NAMALWA (cell line): ENCODE results near the gene FABP1.

Experiments
- DNase-seq: peaks from one replicate; pipeline ENCODE4 v3.0.0-alpha.2; 2015; ENCODE audit warnings: low spot score

FABP1 gene

DNA sequence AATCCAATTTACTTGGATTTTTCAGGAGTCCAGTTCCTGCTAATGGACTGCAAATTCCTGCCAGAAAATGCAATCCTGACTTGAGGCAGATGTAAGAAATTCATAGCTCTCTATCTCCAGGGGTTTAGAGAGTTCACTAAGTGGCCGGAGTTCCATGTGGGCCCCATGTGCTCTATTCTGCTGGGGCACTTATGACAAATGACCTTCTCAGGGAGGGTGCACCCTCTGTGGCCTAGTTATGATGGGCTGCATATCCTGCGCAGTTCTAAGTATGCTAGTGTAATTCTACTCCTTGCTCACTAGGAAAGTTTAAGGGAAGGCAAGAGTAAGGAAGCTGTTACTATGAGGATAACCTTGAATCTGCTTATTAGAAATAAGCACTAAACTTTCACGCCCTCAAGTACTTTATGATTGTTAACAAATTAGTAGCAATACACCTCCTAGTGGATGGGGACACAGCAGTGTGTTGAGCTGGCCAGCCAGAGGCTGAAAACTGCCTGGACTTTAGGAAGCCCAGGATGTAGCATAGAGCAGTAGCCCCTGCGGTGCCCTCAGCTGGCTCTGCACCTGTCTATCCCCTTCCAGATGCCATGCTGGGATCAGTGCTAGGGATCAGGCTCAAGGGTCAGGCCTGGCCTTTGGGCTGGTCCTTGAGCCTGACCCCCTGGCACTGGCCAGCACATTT, 45.8 kb downstream of the FABP1 start:
- DNase-seq, result no peak

DNA sequence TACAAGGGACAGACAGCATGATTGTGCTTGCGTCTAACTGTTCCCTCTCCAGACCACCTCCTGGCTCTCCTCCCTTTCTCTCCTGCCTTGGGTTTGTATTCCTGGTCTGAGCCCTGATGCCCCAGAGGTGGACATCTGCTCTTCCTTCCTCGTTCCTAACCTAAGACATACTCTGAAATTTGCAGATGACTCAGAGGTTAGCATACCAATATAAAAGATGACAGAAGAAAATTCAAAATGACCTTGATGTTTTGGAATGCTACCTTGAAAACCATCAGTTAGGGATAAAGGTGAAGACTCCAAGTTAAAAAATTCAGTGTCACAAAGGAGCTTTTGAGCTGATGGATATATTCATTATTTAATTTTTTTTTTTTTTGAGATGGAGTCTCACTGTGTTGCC, 47.3 kb downstream of the FABP1 start:
- DNase-seq, result no peak

DNA sequence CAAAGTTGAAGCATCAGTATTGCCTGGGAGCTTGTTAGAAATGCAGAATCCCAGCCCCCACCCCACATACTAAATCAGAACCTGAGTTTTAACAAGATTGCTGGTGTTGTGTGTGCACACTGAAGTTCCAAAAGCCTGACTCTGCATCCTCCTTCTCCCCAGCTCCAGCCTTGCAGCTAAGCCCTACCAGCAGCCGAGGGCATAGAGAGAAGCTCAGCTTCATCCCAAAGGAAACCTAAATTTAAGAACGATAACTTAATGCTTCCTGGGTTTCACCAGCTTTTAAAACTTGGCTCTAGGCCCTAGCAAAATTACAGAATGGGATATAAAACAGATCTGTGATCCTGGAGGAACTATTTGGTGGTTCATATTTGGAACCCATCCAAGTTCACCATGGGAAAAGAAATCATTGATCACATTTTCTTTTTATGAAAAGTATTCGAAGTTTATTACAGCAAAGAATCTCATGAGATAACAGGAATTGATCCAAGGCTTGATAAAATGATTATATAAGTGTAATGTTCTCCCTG, 49.2 kb downstream of the FABP1 start:
- no peak for DNase-seq

DNA sequence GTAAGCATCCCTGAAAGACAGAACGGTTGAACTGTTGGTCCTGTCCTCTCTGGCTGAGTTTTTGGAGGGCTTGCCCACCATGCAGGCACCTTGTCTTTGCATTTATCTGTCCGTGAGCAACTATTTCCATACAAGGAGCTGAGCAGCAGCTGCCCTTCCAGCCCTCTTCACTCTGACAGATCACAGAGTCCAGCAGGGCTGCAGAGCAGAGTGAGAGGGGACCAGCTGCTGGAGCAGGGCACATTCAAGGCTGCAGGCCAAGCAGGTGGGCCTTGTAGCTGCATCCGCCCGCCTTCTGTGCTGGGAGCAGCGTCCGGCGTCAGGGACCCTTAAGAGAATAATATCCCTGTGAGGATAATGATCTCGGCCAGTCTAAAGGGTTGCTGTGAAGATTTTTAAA, 50.8 kb downstream of the FABP1 start:
- no peak for DNase-seq

DNA sequence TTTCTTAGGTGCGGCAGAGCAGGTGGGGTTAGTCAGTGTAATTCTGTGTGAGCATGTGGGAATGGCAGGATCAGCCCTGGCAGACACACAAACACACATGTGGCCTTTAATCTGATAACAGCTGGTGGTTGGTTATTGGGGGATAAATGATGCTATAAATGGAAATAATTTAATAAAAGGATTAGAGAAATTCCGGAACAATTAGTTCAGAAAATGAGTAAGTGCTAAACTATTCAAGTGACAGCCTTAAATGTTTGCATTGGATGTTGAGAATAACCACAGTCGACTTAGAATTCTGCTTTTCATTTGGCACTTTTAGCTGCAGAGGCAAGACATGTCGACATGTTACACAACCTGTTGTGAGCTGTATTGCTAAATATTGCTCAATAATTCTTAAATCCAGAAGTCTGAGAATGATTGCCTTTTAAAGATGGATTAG, 53.0 kb downstream of the FABP1 start:
- DNase-seq, result no peak

DNA sequence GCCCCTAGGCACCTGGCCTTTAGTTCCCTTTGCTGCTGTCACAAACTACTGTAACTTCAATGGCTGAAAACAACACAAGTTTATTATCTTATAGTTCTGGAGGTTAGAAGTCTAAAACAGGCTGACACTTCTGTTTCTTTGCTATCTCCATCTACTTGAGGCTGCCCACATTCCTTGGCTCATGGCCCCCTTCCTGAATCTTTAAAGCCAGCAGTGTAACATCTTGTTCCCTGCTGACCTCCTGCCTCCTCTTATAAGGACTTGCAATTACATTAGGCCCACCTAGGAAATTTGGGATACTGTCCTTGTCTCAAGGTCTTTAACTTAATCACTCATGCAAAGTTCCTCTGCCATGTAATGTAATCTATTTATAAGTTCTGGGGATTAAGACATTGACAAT, 53.7 kb downstream of the FABP1 start:
- DNase-seq, result no peak
